NCI-H1694 (cell line): ENCODE measurements around the gene LRBA.

ENCODE experiments used
- DNase-seq: peaks from one replicate; lab custom pipeline; 2025; lab: John Stamatoyannopoulos, UW

Gene LRBA

DNA sequence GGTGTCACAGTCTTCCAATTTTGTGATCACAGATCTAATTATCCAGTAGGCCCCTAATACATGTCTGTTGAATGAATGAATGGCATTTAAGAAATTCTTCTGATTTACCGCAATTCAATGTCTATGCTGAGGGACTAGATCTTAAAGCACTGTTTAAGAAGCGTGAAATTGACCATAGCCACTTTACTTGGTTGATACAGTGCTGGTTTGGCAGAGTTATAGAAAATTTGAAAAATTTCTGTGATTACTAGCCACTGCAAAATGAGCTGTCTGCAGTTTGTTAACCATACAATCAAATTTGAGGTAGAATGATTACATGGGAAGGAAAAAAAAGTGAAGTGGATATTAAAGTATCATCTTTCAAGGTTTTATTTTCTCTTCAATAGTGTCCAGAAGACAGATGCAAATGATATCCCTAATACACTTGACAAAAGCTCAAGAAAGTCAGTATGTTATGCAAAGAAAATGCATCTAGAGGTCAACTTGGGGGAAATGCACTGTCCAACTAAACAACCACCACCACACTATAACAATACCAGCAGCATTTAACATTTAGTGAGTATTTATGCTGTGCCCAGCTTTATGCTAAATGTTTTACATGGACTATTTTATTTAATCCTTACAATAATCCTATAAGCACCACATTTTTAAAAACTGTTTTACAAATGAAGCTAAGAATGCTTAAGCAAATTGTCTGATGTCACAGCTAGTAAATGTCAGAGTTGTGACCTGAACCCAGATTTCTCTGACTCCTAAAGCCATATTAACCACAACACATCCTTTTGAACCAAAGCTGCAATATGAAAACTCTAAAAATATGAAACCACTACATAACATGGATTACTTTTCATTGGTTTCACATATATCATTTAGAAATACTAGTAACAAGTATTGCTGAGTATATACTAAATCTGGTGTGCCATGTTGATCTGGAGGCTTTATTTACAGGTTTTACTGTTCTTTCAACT lies 651.1 kb downstream of the LRBA start:
- no peak for DNase-seq

GRCh38 chr4:150358691-150359090 lies 656.4 kb downstream of the LRBA start:
- DNase-seq: no peak

- no peak for DNase-seq
These were observed 657.3 kb downstream of the LRBA start for GRCh38 chr4:150357829-150358228.

DNA sequence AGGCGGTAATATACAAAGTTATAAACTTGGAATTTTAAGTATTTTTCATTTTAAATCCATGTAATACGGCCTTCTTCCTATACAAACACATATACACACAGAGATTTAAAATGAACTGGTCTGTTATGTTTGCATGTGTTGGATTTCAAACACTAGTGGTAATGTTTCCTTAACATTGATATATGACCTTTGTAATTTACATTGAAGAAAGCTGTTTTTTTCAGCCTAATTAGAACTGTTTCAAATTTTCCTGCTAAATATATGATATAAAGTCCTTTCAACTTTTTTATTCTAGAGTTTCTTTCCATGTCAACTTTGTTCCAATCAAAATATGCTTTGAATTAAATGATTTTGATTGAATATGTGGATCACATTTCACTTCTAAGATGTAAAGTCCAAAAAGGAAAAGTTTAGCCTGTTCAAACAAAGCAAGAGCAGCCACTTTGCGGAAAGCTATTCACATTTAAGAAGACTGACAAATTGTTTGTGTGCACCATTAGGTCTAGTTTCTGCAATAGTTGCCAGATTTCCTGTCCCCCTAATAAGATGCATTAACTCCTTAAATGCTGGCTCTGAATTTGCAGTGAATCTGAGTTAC lies 659.1 kb downstream of the LRBA start:
- DNase-seq: no peak

DNA sequence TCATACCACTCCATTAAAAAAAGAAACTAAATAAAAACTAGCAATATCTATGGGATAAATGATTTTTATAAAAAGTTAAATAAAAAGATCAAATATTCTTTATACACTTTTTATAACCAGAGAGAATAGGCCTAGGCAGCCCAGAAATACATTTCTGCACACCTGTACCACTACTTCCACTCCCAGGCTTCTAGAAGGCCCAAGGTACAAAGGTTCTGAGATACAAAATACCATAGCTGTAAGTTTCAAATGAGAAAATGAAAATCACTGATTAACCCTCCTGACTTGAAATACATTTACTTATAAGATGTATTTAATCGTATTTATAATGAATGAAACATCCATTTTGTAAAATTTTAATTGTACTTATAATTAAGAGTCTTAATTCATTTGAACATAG lies 659.7 kb downstream of the LRBA start:
- no peak for DNase-seq

- no peak for DNase-seq
These were observed 660.8 kb downstream of the LRBA start for GRCh38 chr4:150354214-150354796.

- no peak for DNase-seq
These were observed 667.0 kb downstream of the LRBA start for GRCh38 chr4:150348079-150348478.

DNA sequence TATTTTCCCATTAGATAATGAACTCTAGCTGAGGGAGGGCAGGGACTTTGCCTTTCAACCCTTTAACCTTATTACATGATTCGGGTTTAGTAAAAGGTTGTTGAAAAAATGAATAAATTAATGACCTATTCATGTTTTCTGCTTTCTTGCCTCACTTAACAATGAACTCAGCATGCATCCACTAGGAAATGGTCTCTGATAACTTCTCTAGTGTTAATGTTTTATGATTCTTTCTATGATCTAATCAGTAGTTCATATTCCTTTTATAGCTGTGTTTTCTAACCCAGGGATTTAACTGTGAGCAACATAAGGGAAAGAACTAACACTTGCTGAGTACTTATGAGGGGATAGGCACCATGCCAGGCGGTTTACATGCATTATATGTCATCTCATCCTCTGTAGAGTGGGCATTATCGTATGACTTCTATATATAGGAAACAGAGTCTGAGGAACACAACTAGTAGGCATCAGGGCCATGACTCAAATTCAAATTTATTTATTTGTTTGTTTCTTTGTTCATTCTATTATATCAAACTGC lies 669.8 kb downstream of the LRBA start:
- DNase-seq: no peak

GRCh38 chr4:150343796-150344195 lies 671.3 kb downstream of the LRBA start:
- no peak for DNase-seq

GRCh38 chr4:150342945-150343344 lies 672.1 kb downstream of the LRBA start:
- no peak for DNase-seq

DNA sequence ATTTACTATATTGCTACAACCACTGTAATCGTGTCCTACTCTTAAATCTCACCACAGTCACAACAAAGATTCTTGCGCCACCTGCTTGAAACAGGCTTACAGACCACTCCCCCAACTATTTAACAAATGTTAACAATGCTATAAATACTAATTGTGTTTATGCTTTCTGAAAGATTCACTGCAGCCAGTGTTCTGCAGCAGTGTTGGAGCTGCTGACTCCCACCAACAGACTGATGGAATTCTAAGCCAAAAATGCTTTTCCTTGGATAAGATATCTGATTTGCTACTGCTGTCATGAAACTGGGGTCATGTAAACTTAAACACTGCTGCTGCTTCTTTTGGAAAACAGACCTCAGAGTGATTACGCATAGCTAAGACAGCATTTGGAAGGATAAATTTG lies 677.4 kb downstream of the LRBA start:
- DNase-seq: no peak

DNA sequence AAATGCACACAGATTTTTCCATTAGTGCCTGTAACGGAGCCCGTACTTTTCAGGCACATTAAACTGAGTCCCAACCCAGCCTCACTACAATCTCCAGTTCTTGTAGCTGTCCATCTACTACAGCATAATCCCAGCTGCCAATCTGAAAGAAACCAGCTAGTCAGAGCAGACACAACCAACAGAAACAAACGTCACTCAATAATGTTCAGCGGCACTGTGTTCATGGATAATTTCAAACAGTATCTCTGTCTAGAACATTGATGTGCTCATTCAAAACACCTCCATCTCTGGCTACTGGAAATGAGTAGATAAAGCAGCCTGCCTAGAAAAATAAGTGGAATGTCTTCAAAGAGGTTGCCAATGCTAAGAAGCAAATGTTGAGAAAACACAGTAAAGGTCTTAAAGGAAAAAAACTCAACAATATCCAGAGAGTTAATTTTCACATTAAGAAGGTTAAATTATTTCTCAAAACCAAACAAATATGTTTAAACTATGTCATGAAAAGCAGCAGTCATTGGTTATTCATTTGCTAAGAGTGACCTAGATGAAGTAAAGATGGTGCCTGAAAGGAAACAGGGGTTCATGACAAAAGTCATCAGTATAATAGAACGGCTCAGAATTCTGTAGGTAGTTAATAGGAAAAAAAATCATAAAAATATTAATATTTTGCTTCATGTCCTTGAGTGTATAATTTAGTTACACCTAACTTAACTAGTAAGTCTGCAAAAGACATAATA lies 678.2 kb downstream of the LRBA start:
- DNase-seq: no peak

GRCh38 chr4:150332961-150333360 lies 682.1 kb downstream of the LRBA start:
- DNase-seq: no peak

GRCh38 chr4:150332086-150332485 lies 683.0 kb downstream of the LRBA start:
- DNase-seq: no peak

DNA sequence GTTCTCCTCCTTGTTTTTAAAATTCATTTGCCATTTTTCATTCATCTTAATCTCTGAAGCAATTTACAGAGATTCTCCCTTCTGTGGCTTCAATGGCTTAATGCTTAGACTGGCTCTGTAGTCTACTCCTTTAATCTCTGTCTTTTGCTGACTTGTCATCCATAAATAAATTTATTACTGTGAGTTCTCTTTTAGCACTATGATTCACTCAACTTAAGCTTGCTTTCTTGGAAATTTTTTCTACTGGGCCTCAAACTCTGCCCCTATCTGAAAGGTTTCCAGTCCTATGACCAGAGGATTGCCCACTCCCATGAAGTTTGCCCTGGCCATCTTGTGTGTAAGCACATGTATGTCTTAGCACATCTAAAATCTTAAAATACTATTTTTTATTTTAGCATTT lies 685.7 kb downstream of the LRBA start:
- DNase-seq: no peak

GRCh38 chr4:150328496-150328895 lies 686.6 kb downstream of the LRBA start:
- no peak for DNase-seq

DNA sequence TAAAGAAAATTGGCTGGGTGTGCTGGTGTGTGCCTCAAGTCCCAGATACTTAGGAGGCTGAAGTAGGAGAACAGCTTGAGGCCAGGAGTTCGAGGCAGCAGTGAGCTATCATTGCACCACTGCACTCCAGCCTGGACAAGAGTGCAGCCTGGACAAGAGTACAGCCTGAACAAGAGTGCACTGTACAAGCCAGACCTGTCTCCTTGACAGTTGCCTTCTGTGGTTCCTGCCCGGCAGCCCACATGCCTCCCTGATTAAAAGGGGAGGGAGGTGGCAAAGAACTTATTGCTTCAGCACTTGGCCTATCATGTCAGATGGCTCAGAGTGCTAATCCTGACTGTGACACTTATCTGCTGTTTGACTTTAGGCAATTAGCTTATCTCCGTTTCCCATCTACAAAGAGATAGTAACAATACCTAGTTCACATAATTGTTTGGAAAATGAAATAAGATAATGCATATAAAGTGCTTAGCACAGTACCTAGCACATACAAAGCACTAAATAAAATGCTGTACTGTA lies 687.8 kb downstream of the LRBA start:
- DNase-seq: no peak

DNA sequence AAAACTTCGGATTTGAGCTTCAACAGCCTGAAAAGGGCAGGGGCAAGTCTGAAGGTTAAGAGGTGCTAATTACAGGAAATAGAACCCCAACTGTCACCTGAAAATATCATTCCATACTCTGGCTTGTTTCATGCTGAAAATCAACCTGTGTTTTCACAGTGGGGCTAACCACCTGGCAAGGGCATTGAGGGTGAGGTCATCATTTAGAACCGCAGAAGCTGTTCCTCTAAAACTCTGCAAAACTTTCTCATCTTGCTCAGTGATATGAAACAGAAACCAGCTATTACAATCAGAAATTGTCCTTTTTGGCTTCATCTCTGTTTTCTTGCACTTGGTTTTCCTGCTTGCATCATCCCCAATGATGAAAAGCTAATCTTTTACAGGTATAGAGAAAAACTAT lies 689.2 kb downstream of the LRBA start:
- no peak for DNase-seq

- no peak for DNase-seq
These were observed 691.4 kb downstream of the LRBA start for GRCh38 chr4:150323406-150324325.

GRCh38 chr4:150322646-150323045 lies 692.4 kb downstream of the LRBA start:
- no peak for DNase-seq

DNA sequence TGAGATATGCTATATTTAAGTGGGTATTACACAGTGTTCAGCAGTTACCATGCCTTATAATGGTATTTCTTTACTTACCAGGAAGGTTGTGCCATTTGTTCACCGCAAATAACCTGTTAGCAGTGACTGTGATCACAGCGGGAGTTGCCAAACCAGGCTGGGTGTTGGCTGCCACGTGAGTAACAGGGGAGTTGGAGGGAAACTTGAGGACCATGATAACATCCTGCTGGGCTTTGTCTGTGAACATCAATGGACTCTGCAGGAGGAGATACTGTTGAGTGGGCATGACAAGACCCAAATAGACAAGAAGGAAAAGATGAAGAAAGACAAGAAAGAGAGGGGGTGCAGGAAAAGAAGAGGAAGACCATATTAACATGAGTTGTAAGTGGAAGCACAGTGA lies 694.0 kb downstream of the LRBA start:
- DNase-seq: no peak
